Muscle of back (tissue), 13 donors: ENCODE results near the gene NKRF. TPM values are rescaled to one million over a fixed set of nuclear protein-coding genes. Genes with fewer than 3 reads are reported as not detected.
"Not testable (repeated sequence)": the region's sequence is repeated elsewhere in the genome, so short reads cannot be mapped to it uniquely, and the experiment has no call there.

Experiments used
- DNase-seq, 3 donors: peaks; one replicate each; pipeline versions ENCODE4 v3.0.0 to v3.0.0-alpha.2; 2013
- long read RNA-seq, 9 donors: transcript quantifications; one replicate each; lab custom pipeline, GENCODE V29; 2026
- polyA plus RNA-seq, 10 donors: library from polyadenylated mRNA; unstranded; fragments of 120-200 nt; gene quantifications; one replicate each; pipeline ENCODE4 v1.2.1, GENCODE V29; 2013; ENCODE audit not compliant: insufficient read length in 10 of 10

NKRF gene
- 10 to 100 TPM in 1 of 10 donors, 1 to 10 TPM in 9; 6.2 to 10.0 (median 7.5) TPM for polyA plus RNA-seq
- long read RNA-seq, donor 1, partial matches to known transcripts = 0 of 3 reads
- long read RNA-seq, donor 1, other reads (novel, unspliced or antisense) = 0 of 3 reads
- long read RNA-seq, donor 2, partial matches to known transcripts = 0 of 4 reads
- long read RNA-seq, donor 2, other reads (novel, unspliced or antisense) = 0 of 4 reads
- long read RNA-seq, donor 3 = 0 reads
- long read RNA-seq, donor 4, partial matches to known transcripts = 0 of 2 reads
- long read RNA-seq, donor 4, other reads (novel, unspliced or antisense) = 0 of 2 reads
- long read RNA-seq, donor 5, partial matches to known transcripts = 0 of 6 reads
- long read RNA-seq, donor 5, other reads (novel, unspliced or antisense) = 0 of 6 reads
- long read RNA-seq, donor 6, partial matches to known transcripts = 0 of 1 reads
- long read RNA-seq, donor 6, other reads (novel, unspliced or antisense) = 0 of 1 reads
- long read RNA-seq, donor 7, partial matches to known transcripts = 0 of 2 reads
- long read RNA-seq, donor 7, other reads (novel, unspliced or antisense) = 0 of 2 reads
- long read RNA-seq, donor 8, partial matches to known transcripts = 0 of 1 reads
- long read RNA-seq, donor 8, other reads (novel, unspliced or antisense) = 0 of 1 reads
- long read RNA-seq, donor 9 = 0 reads

- DNase-seq = peak; percentile 91 to 96 (median 94)
These were observed at the start of gene NKRF for GRCh38 chrX:119606280-119607017. Gene NKRF (minus strand): TSS chrX:119606424.

- peak in 1 of 3 donors; percentile 43 for DNase-seq
These were observed 48.9 kb upstream of the NKRF start for GRCh38 chrX:119655125-119655524.

GRCh38 chrX:119654112-119654531 lies 47.9 kb upstream of the NKRF start:
- peak; percentile 44 to 89 (median 68) for DNase-seq

DNA sequence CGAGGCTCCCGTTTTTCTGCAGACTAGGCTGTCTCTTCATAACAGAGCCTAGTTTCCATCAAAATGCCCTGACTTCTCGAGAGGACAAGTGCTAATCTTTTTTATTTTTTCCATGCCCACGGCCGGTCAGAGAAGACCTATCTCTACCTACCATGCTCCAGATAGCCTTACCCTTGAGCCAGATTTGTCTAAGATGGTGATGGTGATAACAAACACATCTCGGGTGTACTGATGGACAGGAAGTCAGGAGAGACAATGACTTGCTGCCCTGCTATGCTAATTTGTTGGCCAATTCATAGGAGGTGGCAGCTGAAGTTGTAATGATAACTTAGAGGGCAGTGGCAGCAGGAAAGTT lies 42.2 kb upstream of the NKRF start:
- DNase-seq = no peak

DNA sequence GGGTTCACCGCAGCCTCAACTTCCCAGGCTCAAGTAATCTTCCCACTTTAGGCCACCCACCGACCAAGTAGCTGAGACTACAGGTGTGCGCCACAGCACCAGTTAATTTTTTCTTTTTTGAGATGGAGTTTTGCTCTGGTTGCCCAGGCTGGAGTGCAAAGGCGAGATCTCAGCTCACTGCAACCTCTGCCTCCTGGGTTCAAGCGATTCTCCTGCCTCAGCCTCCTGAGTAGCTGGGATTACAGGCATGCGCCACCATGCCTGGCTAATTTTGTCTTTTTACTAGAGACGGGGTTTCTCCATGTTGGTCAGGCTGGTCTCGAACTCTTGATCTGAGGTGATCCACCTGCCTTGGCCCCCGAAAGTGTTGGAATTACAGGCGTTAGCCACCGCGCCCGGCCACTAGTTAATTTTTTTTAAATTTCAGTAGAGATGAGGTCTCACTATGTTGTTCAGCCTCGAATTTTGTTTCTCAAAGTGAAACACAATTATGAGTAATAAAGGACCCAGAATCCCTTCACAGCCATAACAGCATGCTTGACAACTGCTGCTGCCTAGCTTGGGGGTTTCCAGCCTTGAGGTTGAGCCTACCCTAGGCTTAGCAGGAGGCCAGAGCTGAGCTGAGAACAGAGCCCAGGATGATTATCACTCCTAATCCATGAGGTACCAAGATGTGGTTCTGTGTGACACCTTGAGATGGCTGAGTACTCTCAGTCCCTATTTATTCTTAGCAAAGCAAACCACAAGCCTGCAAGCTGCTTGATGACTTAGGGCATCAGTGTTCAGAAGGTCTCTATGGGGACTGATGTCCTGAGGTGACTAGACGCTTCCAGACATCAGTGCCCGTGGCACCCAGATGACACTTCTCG lies 41.6 kb upstream of the NKRF start:
- DNase-seq = no peak

DNA sequence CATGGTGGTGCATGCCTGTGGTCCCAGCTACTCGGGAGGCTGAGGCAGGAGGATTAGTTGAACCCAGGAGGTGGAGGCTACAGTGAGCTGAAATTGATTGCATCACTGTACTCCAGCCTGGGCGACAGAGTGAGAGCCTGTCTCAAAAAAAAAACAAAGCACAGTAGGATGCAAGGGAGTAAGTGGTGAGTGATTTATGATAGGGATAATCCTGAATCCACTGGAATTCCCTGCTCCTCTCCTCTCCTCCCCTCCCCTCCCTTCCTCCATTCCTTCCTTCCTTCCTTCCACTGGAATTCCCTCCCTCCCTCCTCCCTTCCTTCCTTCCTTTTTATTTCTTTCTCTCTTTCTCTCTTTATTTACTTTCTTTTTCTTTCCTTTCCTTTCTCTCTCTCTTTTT lies 40.9 kb upstream of the NKRF start:
- no peak for DNase-seq

DNA sequence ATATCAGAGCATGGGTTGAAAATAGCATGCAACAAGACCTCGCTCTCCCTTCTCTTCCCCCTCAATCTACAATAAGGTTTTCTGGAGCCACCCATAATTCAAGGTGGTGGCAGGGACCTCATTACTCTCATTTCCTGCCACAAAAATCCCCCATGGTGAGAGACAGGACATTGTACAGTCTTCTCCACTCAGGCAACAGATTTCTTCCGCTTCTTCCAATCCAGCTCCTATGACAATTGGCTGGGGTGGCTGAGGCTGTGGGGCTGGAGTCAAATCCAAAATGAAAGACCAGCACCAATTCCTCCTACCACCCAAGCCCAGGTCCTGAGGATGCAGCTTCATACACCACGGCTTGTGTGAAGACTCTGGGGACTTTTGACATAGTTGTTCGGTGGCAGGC lies 40.3 kb upstream of the NKRF start:
- DNase-seq = no peak

DNA sequence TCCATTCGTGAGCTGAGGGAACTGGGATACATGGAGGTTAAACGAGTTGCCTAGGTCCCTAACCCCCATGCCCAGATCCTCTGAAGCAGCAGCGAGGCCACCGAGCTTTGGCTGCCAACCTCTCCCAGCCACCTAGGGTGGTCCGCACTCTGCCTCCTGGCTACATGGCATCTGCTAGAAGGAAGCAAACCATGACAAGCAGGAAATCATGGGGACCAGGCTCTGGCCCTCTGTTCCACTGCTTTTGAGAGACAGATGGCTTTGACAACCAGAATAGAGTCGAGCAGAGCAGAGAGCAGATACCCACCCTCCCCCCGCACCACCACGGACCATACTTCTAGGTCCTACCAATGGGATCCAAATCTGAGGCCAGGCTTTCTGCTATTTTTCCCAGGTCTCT lies 37.5 kb upstream of the NKRF start:
- no peak for DNase-seq

GRCh38 chrX:119640731-119641170 lies 34.5 kb upstream of the NKRF start:
- DNase-seq = no peak

DNA sequence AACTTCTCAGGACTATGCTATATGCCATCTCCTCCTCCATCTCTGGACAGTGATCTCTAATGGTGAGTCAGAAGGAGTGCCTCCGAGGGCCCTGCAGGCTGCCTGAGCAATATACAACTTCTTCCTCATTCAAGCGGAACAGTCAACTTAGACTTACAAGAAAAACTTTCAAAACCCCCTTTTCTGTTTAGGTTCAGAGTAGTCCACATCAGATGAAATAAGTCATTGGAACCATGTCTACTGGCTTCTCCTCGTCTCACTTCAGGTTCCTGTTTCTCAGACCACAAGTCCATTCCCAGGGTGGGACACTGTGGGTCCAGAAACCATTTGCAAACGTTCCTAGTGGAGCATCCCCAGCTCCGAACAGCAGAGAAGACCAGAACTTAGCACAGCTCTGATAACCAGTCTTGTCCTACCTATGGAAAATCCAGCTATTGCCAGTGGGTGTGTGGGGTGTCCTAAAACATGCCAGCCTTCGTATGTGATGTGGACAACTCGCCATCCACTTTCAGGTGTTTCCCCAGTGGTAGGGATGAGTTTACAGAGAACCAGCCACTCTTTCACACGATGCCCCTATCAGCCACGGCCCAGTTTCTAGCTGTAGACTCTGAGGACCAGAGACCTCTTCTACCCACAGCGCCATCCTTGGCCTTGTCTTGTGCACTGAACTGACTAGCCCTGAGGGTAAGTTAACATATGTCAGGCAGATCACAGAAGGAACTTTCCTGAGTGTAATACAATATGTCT lies 32.7 kb upstream of the NKRF start:
- DNase-seq = no peak

DNA sequence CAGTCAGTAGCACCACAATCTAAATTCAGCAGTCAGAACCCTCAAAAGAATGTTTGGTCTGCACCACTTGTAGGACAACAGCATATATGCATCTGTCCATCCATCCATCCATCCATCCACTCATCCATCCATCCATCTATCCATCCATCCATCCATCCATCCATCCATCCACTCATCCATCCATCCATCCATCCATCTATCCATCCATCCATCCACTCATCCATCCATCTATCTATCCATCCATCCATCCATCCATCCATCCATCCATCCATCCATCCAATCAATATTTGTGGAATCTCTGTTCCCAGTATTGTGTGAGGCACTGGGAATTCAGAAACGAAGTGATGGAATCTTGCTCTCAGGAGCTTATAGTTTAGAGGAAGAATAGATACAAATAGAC lies 31.2 kb upstream of the NKRF start:
- not testable (repeated sequence) for DNase-seq

DNA sequence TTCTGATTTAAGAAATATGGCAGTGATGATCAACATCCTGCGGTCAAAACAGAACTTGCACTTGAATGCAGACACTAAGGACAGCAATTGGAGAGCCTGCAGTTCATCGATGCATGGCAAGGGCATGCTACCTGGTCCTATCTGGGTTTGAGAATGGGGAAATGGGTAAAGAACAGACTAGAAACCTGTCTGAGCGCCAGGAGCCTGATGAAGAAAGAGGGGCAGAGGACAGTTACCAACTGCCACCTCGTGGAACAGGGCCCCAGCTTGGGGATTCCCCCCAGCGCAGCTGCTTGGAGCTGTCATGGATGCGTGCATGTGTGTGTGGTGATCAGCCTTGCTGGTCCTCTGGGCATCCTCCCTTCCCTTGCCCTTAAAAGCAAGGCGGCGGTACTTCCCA lies 30.2 kb upstream of the NKRF start:
- no peak for DNase-seq

DNA sequence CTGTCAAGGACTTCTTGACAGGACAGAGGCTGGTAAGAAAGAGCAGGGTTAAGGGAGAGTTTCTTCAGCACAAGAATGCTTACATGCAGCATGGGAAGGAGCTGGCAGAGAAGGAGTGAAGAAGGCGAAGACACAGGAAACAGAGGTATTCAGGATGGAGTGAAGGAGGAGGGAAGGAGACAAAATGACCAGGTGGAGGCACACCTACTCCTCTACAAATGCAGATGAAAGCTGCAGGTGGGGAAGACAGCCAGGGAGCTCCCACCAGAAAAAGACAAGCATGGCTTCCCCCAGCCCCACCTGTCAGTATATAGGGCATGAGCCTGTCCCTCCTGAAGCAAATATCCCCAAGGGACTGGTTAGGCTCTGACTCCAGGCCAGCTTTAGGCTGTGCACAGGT lies 29.6 kb upstream of the NKRF start:
- no peak for DNase-seq

- no peak for DNase-seq
These were observed 29.0 kb upstream of the NKRF start for GRCh38 chrX:119635179-119635578.

GRCh38 chrX:119625843-119626242 lies 19.6 kb upstream of the NKRF start:
- no peak for DNase-seq

GRCh38 chrX:119624951-119625668 lies 18.9 kb upstream of the NKRF start:
- DNase-seq = no peak

DNA sequence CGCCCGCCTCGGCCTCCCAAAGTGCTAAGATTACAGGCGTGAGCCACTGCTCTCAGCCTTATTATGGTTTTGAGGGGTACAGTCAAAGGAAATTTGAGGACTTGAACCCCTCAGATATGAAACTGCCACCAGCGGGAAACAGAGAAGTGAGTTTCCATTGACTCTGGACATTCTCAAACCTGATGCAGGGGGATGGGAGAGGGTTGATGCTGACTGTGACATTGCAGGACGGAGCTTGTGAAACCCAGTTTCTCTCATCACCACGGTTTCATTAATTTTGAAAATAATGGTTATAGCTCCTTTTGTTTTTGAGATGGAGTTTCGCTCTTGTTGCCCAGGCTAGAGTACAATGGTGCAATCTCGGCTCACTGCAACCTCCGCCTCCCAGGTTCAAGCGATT lies 18.2 kb upstream of the NKRF start:
- DNase-seq = no peak

DNA sequence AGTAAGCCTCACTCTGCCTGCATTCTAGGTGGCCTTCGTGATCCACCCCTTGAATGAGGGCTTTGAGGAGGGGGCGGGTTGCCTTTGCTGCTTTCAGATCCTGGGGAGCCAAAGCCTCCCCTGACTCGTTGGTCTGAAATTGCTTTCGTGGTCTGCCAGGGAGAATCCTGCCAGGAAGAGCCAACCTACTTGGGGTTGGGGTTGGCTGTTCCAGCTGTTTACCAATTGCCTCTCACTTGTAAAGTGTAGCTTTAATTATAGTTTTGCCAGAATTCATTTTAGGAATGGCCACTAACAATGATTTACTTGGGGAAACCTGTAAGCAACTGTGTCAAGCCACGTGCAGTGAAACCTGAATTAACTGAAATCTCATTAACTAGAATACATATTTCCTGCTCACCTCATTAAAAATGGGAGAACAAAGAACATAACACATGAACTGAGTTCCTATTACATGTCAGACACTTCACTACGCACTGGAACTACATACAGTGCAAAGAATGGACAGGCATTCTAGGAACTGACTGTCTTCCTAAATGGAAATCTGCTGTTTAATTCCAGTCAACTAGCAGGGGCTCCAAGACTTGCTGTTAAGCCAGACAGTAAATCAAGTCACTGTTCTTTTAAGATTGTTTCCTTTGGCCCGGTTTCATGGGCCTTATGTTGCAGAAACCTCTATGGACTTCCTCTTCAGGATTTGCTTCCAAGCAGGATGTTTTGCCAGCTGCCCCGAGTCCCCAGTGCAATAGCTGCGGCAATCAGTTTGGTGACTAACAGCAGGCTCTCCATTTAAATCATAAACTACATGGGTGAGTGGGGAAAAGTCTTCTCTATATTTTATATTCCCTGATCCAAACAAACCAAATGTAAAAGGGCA lies 16.4 kb upstream of the NKRF start:
- peak; percentile 38 to 69 (median 49) for DNase-seq

DNA sequence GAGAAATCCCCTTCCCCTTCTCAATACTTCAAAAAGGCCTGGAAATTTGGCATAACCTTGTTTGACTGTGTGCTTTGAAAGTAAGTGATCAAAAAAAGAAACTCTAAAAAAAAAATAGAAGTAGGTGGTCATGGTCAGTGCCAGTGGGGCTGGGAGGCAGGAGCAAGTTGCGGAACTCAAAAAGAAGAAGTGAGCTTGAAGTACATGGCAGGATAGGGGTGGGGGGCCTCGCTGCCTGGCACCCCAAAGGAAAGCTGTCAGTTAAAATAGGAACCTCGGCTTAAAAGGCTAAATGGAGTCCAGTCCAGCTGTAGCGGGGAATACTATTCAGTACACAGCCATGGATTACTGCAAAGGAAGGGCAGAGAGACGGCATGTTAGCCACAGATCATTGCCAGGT lies 12.2 kb upstream of the NKRF start:
- no peak for DNase-seq
